Ovary (tissue), 9 donors: ENCODE data around the gene RFPL2. TPM values are rescaled to one million over a fixed set of nuclear protein-coding genes. Genes with fewer than 3 reads are reported as not detected.

Source experiments
- DNase-seq, 5 donors: peaks; one replicate each; pipeline ENCODE4 v3.0.0-alpha.2; 2019 to 2020
- H3K27ac ChIP-seq, 2 donors: fragments of 200-600 bp; one replicate each; pipeline versions ENCODE4 v1.5.1 to v1.8.0; 2019 to 2022
- H3K27me3 ChIP-seq: fragments of 200-600 bp; one replicate; pipeline ENCODE4 v1.8.0; 2022
- H3K36me3 ChIP-seq: fragments of 200-600 bp; sonication (generic); one replicate; pipeline ENCODE4 v1.5.1; 2019
- H3K4me1 ChIP-seq: one replicate; pipeline ENCODE4 v1.8.1; 2013; ENCODE audit warnings: mild to moderate bottlenecking, moderate library complexity; ENCODE audit not compliant: insufficient read depth
- H3K4me3 ChIP-seq: fragments of 200-600 bp; sonication (generic); one replicate; pipeline ENCODE4 v1.5.1; 2017
- H3K9me3 ChIP-seq, 2 donors: fragments of 200-600 bp in 1 of 2; sonication (generic) in 1 of 2; one replicate each; pipeline versions ENCODE4 v1.5.1 to v1.8.1; 2013 to 2019; ENCODE audit warnings: mild to moderate bottlenecking in 1 of 2, moderate library complexity in 1 of 2
- EP300 ChIP-seq: sonication (generic); formaldehyde crosslinking; IDR thresholded peaks from one replicate; pipeline ENCODE4 v1.6.1; 2017; ENCODE audit warnings: antibody characterized with exemption
- POLR2A ChIP-seq: fragments of 450-650 bp; IDR thresholded peaks from one replicate; pipeline ENCODE4 v1.6.1; 2017; ENCODE audit warnings: antibody characterized with exemption, mild to moderate bottlenecking, moderate library complexity
- WGBS, 3 donors: extraction: QIAGEN DNeasy Blood & Tissue Kit in 1 of 3; methylation state at CpG; one replicate each; pipeline versions ENCODE4 v1.1.5 to v1.1.7; 2013 to 2017; 5-methylcytosine and 5-hydroxymethylcytosine counted together
- intact Hi-C, 4 donors: fragments of 100-400 bp; cut with DNase I; formaldehyde crosslinking; loops; one replicate each; pipeline versions ENCODE4 v1.11.0 to v1.15.1; 2022 to 2023
- polyA plus RNA-seq, 2 donors: library from polyadenylated mRNA; stranded (reverse); fragments of 200-250 nt in 1 of 2; fragments of 350-450 nt in 1 of 2; fragmentation: Illumina TruSeq in 1 of 2; extraction: RNeasy Lipid Tissue Mini Kit (QIAGEN cat#74804) in 1 of 2; gene quantifications; one replicate each; pipeline ENCODE4 v1.2.3, GENCODE V29; 2013 to 2014
- total RNA-seq, 7 donors: library from RNA; depleted of rRNA in 2 of 7; stranded (reverse); fragments of >200 nt in 2 of 7; fragmentation: NEBNext Ultra II Directional in 3 of 7; extraction: Animal tissue kit (Norgen Biotek cat#: 25700) in 3 of 7; gene quantifications; one replicate each; pipeline versions ENCODE4 v1.1.0 to v1.2.4, GENCODE V29; 2016 to 2023
- TF ChIP-seq, protein P1 (sequence below), 3 donors: fragments of 450-650 bp in 2 of 3; fragments of 200-600 bp in 1 of 3; IDR thresholded peaks; one replicate each; pipeline versions ENCODE4 v1.5.1 to v1.8.0; 2016 to 2022; ENCODE audit warnings: antibody characterized with exemption in 3 of 3, mild to moderate bottlenecking in 1 of 3
- donor health status: DM: no; HTN: no; CAD: no; lungs with moderate emphysema.
- donor health status: DM: no; HTN: no; CAD: no.
- donor health status: Bipolar disorder and iron deficiency.
- donor health status: DM: yes; HTN: yes; CAD: no.
- donor health status: DM: no; HTN: no; CAD: no.
- donor health status: DM: yes; HTN: yes; CAD: no.

The RFPL2 gene
- total and polyA plus RNA-seq, 9 donors: not detected

DNA sequence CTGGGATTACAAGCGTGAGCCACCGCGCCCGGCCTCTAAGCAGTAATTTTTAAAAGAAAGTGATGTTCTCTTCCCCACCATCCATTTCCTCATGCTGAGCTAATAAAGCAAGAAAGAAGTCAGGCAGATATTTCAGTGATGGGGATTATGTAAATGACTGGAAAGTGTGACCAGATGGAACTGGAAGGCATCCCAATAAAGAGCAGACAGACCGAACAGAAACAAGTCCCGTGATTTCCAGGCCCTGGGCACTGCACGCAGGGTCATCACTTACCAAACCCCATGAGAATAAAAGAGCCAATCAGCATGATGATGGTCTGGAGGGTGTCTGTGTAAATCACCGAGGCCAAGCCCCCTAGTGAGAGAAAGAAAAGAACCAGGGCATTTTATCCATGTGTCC is 32.1 kb upstream of the RFPL2 start:
- no peaks in the 10 kb centered on the region for H3K27me3 ChIP-seq
- intact Hi-C loops: loop anchor here in 1 of 4 donors (10.0 kb wide), 1 partner anchor 242 kb away; no protein-coding TSS in a partner anchor
- no peak overlapping the region for H3K4me3 ChIP-seq
- no peaks in the 10 kb centered on the region for H3K9me3 ChIP-seq
- no peak for TF ChIP-seq EP300
- TF ChIP-seq, protein P1, sequence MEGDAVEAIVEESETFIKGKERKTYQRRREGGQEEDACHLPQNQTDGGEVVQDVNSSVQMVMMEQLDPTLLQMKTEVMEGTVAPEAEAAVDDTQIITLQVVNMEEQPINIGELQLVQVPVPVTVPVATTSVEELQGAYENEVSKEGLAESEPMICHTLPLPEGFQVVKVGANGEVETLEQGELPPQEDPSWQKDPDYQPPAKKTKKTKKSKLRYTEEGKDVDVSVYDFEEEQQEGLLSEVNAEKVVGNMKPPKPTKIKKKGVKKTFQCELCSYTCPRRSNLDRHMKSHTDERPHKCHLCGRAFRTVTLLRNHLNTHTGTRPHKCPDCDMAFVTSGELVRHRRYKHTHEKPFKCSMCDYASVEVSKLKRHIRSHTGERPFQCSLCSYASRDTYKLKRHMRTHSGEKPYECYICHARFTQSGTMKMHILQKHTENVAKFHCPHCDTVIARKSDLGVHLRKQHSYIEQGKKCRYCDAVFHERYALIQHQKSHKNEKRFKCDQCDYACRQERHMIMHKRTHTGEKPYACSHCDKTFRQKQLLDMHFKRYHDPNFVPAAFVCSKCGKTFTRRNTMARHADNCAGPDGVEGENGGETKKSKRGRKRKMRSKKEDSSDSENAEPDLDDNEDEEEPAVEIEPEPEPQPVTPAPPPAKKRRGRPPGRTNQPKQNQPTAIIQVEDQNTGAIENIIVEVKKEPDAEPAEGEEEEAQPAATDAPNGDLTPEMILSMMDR (IDR thresholded peaks at IDR 0.05): no peak
- TF ChIP-seq POLR2A: no peak
- DNase-seq: no peak
- no peaks in the 10 kb centered on the region for H3K36me3 ChIP-seq
- H3K27ac ChIP-seq: no peak overlapping the region
- no peaks in the 10 kb centered on the region for H3K4me1 ChIP-seq
- 70 to 74% (median 73%) methylated on average over 8 of the region's 8 CpGs for WGBS, 3 donors

DNA sequence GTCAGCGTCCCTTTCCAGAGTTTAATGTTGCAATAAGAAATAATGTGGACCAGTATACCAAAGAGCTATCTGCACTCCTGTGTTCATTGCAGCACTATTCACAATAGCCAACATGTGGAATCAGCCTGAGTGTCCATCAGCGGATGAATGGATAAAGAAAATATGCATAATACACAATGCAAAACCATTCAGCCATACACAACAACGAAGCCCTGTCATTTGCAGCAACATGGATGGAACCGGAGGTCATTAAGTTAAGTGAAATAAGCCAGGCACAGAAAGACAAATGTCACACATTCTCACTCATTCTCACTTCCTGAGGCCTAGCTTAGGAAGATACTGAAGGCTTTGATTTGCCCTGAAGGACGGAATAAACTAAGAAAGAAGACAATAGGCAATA is 28.2 kb upstream of the RFPL2 start:
- no peak overlapping the region for H3K4me3 ChIP-seq
- WGBS, 3 donors: 84 to 89% (median 85%) methylated on average over 5 of the region's 5 CpGs
- H3K27ac ChIP-seq: no peak overlapping the region
- no peak for DNase-seq
- H3K9me3 ChIP-seq: no peaks in the 10 kb centered on the region
- H3K27me3 ChIP-seq: no peaks in the 10 kb centered on the region
- no peaks in the 10 kb centered on the region for H3K4me1 ChIP-seq
- H3K36me3 ChIP-seq: no peaks in the 10 kb centered on the region
- intact Hi-C loops: loop anchor here in 1 of 4 donors (10.0 kb wide), 1 partner anchor 238 kb away; no protein-coding TSS in a partner anchor
- TF ChIP-seq POLR2A (no peak), EP300 (no peak)
- TF ChIP-seq, protein P1 (IDR thresholded peaks at IDR 0.05): no peak

- Histone ChIP-seq H3K9me3 (no peaks in the 10 kb centered on the region), H3K27ac (no peak overlapping the region), H3K4me3 (no peak overlapping the region), H3K36me3 (no peaks in the 10 kb centered on the region), H3K27me3 (no peaks in the 10 kb centered on the region), H3K4me1 (no peaks in the 10 kb centered on the region)
- DNase-seq: no peak
- WGBS, 3 donors: 47 to 58% (median 48%) methylated on average over 5 of the region's 5 CpGs
- TF ChIP-seq, protein P1 (IDR thresholded peaks at IDR 0.05): no peak
- TF ChIP-seq POLR2A (no peak), EP300 (no peak)
- intact Hi-C loops: loop anchor here in 1 of 4 donors (10.0 kb wide), 1 partner anchor 238 kb away; no protein-coding TSS in a partner anchor
Observed at GRCh38 chr22:32232191-32232830, 27.4 kb upstream of the RFPL2 start.

DNA sequence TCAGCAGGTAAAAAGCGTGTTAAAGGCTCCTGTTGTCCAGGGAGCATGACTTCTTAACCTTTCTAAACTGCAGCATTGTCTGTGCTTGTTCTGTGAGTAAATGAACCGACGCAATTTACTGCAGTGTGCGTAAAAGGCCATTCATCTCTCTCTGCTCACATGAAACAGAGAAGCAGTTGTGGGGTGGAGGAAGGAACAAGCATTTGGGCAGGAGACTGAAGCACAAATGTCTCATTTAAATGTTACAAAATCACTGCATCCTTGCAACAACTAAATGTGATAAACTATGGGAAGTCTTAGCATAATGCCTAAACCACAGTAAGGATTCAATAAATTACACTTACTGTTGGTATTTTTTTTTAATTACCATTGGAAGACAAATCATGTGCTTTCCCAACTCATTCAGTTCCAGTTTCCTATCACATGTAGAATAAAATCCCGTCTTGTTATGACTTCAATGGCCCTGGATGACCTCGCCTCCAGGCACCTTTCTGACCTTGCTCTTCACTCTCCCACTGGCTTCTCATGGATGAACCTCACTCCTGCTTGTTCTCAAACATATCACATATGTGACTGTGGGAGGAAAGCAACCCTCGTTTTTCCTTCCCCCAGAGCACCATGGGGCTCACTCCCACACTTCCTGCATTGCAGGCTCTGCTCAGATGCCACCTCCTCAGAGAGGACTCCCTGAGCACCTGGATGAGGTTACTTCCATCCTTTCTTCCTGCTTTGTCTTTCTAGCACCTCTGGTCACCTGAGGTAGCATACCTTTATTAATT is 21.6 kb upstream of the RFPL2 start:
- Histone ChIP-seq H3K9me3 (no peaks in the 10 kb centered on the region), H3K27me3 (no peaks in the 10 kb centered on the region), H3K4me3 (no peak overlapping the region), H3K27ac (no peak overlapping the region), H3K4me1 (no peaks in the 10 kb centered on the region), H3K36me3 (no peaks in the 10 kb centered on the region)
- TF ChIP-seq EP300: no peak
- TF ChIP-seq POLR2A: no peak
- TF ChIP-seq, protein P1 (IDR thresholded peaks at IDR 0.05): no peak
- intact Hi-C loops: loop anchor here in 1 of 4 donors (2.0 kb wide), 1 partner anchor 14 kb away; no protein-coding TSS in a partner anchor
- 37 to 40% (median 37%) methylated on average over 7 of the region's 7 CpGs for WGBS, 3 donors
- no peak for DNase-seq
